ENCODE data around the gene NDUFS6.

GRCh38 chr5:1788200-1788599 lies 13.0 kb upstream of the NDUFS6 start:
- TF ChIP-seq, protein P1, sequence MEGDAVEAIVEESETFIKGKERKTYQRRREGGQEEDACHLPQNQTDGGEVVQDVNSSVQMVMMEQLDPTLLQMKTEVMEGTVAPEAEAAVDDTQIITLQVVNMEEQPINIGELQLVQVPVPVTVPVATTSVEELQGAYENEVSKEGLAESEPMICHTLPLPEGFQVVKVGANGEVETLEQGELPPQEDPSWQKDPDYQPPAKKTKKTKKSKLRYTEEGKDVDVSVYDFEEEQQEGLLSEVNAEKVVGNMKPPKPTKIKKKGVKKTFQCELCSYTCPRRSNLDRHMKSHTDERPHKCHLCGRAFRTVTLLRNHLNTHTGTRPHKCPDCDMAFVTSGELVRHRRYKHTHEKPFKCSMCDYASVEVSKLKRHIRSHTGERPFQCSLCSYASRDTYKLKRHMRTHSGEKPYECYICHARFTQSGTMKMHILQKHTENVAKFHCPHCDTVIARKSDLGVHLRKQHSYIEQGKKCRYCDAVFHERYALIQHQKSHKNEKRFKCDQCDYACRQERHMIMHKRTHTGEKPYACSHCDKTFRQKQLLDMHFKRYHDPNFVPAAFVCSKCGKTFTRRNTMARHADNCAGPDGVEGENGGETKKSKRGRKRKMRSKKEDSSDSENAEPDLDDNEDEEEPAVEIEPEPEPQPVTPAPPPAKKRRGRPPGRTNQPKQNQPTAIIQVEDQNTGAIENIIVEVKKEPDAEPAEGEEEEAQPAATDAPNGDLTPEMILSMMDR (IDR thresholded peaks at IDR 0.05; ENCODE audit: low read length): no peak
- TF ChIP-seq EZH2 (IDR thresholded peaks at IDR 0.05; ENCODE audit: borderline replicate concordance, low read length): no peak
